IPS-11a (cell line): Measurements from ENCODE around the gene CDYL2.
"Not testable (repeated sequence)": the region's sequence is repeated elsewhere in the genome, so short reads cannot be mapped to it uniquely, and the experiment has no call there.

ENCODE experiments used
- H3K4me3 ChIP-seq: one replicate; pipeline ENCODE4 v1.5.1; 2013; ENCODE audit warnings: low read depth, low read length, control low read depth

The CDYL2 gene

DNA sequence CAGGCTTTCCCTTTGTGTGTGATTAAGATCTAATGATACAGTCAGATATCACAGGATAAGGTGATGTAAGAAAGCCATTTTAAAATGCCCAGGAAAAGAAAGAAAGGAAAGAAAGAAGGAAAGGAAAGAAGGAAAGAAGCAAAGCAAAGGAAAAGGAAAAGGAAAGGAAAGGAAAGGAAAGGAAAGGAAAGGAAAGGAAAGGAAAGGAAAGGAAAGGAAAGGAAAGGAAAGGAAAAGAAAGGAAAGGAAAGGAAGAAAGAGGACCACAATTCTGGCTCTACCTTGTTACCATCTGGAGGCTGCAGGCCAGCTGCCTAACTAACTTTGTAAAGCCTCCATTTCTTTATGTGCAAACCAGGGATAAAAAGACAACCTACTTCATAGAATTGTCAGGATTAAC is 132.0 kb downstream of the CDYL2 start:
- no peak overlapping the region for H3K4me3 ChIP-seq

DNA sequence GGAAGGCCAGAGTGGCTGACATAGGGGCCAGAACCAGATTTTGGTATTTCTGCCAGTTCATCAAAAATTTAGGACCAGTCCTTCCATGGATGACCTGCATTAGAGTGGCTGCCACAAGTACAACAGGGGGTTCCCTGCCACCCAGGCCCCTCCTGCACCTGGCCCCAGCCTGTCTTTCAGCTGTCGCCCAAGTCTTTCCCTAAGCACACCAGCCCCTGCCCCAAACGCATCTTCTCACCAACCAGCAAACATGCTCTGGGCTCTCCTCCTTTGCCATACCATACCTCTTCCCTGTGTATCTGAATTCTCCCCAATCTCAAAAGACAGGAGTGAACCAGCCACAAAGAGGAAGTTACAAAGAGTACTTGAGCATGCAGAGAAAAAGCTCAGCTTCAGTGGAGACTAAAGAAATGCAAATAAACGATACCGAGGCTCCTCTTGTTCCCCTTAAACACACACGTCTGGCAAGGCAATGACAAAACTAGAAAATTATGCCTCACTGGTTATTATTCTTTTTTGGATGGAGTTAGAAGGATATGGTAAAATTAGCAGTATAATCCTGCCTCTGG is 133.0 kb downstream of the CDYL2 start:
- H3K4me3 ChIP-seq: no peak overlapping the region

DNA sequence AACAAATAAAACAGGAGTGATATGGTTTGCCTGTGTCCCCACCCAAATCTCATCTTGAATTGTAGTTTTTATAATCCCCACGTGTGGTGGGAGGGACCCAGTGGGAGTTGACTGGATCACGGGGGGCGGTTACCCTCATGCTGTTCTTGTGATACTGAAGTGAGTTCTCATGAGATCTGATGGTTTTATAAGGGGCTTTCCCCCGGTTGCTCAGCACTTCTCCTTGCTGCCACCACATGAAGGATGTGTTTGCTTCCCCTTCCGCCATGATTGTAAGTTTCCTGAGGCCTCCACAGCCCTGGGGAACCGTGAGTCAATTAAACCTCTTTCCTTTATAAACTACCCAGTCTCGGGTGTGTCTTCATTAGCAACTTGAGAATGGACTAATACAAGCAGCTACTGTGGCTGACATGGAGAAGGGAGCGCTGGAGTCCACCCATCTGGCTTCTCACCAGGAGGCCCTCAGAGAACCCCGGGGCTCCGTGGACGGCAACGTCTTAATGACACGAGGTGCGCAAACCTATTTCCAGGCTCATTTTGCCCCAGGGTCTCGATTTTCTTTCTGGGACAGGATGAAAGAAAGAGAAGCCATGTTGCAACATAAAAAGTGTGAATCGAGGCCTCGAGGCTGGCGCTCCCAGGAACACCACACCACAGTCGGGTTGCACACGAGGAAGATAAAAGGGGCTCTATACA is 134.1 kb downstream of the CDYL2 start:
- no peak overlapping the region for H3K4me3 ChIP-seq

DNA sequence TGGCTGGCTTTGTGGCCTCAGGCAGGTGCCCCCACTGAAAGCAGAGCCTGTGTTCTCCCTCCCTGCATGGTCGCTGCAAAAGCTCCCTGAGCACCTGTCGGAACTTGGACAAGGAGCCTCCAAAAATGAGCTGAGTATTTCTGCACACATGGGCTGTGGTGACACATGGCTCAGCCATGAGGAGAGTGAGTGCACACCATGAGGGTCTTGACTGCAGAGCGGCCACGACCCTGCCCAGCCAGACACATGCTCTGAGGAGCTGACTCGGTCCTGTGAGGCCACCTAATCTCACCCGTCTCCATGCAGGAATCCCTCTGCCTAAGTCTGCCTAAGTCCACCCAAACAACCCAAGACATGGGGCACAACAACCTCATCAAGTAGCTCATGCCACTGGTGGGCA is 134.7 kb downstream of the CDYL2 start:
- H3K4me3 ChIP-seq: no peak overlapping the region

DNA sequence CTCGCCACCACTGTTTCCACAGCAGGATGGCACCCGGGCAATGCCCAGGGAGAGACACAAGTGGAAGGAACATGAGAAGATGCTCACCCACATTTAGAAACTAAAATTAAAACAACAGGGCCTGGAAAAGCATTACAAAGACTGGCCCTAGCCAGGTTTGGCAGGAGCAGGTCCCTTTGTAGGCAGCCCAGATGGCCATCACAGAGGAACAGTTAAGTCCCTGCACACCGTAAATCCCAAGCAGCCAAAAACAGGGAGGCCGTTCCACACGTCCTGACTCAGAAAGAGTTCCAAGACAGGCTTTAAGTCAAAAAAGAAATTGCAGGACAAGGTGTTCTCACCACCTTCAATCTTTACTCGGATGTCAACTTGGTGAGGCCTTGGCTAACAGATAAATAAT is 136.5 kb downstream of the CDYL2 start:
- H3K4me3 ChIP-seq: no peak overlapping the region

DNA sequence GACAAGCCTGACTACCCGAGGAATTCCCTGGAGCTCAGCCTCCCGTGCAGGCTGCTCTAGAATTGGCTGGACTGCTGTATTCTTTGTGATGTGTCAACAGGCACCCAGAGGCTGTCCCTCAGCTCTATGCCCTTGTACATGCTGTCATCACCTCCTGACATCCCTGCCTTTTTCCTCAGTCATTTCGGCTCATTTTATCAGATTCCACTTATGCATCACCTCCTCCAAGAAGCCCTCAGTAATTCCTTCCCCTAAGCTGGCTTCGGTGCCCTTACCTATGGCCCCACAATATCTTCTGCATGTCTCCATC is 137.2 kb downstream of the CDYL2 start:
- no peak overlapping the region for H3K4me3 ChIP-seq

DNA sequence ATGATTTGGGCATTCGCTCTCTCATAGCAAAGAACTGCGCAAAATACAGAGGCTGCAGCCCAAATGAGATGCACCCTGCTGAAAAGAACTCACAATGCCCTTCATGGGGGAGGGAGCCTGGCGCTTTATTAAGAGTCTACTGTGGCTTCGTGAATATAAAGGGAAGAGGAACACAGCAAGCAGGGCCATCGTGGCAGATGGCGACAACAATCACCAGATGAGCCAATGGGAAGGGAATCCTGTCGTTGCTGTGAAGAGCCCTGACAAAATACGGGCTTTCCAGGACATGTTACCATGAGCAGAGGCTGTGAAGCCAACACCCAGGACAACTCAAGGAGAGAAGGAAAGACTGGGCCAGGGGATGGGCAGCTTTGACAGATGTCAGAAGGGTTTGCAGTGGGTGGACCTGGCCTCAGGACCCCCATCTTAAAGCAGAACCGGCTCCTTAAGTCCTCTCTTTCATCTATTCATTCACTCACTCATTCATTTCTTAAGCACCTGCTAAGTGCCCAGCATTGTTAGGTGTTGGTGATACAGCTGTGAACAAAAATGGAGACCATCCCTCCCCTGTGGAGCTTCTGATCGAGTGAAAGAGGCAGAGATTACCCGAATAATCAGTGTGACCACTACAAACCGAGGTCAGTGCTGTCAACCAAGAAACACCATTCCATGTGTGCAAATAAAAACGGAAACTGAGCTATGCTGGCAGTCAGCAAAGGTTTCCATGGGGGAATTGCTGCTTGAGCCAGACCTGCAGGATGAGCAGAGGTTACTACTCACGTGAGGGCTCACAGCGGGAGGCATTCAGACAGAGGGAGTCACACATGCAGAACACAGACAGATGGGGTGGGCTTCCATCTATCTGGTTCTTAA is 137.8 kb downstream of the CDYL2 start:
- no peak overlapping the region for H3K4me3 ChIP-seq

DNA sequence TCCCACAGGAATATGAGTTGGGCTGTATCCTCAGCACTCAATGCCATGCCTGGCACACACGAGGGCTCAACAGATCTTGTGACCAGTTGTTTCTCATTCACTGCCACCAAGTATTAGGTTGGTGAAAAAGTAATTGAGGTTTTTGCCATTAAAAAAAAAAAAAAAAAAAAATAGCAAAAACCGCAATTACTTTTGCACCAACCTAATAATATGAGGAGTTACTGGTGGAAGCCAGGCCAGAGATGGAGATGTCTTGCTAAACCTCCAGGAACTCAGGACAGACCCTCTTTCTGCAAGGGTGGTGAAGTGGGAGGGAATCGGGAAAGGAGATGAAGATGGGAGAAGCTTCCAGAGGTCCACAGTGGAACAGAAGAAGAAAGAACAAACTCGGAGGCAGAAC is 139.0 kb downstream of the CDYL2 start:
- H3K4me3 ChIP-seq: no peak overlapping the region

DNA sequence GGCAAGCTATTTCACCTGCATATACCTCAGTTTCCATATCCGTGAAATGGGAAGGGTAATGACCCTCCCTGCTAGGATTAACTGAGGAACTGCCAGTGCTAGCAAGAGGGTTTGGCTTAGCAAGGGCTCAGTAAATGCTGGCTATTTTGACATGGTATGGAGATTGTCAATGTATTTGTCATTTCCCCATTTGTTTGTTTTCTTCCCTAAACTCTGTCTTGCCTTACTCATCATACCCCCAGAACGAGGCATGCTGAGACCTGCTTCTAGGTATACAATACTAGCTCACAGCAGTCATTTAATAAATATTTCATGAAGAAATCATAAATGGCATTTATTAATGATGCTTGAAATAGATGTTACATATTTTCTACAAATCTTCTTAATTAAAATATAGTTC is 139.6 kb downstream of the CDYL2 start:
- no peak overlapping the region for H3K4me3 ChIP-seq

DNA sequence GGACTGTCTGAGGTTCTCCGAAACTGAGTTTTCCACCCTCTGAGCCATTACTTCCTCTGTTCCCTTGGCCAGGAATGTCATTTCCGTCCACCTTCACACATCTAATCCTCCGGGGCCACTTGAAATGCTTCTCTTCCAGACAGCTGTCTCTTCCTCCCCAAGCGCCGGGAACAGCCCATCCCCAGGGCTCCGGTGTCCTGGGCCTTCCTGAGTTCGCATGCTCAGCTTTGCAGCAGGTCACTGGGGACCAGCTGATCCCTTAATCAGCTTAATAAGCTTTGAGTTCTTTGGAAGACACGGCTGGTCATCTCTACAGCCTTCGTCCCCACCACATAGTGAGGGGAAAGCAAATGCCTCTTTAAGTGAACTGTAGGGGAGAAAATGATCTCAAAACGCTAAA is 140.2 kb downstream of the CDYL2 start:
- no peak overlapping the region for H3K4me3 ChIP-seq

DNA sequence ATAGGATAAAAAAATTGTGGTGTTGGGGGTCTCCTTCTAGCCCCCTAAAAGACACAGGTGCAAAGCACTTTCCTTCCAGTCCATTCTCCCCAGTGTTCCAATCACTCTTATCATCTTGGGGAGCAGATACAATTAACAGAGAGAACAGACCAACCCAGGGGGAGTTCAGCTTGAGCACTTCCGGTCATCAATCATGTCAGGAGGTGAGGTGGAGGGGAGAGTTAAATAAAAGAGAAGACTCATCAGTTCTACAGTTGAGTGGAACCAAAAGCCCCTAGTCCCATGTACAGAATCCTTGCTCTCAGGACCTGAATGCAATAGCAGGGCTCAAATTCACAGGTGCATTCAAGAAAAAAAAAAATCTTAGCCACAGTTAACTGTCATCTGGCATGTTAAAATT is 141.3 kb downstream of the CDYL2 start:
- H3K4me3 ChIP-seq: no peak overlapping the region

DNA sequence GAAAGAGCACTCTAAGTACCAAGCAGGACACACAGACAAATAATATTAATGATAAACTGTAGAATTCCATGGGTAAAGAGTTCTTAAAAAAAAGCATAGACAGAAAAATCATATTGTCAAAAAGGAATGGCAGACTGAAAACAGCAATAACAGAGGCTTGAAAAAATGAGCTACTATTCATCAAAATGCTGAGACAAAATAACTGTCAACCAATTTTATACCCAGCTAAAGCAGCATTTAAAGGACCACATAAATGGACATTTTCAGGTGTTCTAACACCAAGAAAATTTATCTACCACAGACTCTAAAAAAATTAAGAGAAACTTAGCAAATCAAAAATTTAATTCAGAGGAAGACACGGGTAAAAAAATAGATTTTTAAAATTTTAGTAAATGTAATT is 144.5 kb downstream of the CDYL2 start:
- no peak overlapping the region for H3K4me3 ChIP-seq

DNA sequence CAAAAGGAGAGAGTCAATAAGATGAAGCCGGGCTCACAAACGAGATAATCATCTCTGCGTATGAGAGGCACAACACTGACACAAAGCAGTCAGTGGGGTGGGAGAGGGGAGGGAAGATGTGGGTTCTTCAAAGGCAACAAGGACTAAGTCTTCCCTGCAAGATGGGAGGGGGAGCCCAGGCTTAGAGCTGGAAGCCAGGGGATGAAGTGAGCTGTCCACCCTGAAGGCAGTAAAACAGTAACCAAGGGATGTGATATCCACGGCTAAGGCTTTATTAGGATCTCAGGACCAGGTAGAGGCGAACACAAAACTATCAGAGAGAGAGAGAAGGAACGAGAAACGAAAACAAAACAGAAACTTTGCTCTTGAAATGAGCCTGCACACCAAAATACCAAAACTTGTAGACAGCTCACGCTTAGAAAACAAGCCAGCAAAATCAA is 147.7 kb downstream of the CDYL2 start:
- no peak overlapping the region for H3K4me3 ChIP-seq

DNA sequence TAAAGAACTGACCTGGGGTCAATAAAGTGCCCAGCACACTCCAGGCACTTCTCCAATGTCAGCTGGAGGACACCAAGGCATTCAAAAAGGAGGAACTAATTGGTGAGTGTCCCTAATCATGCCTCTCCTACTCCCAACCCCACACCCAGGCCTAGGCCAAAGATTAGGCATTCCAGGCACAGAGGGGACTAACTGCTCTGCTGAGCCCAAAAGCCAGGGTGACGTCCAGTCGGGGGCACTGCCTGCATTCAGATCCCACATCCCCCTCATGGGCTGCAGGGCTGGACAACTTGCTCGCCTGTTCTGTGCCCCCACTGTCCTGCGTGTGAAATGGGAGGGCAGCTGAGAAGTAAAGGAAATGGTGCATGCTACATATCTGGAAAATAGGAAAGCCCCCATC is 148.2 kb downstream of the CDYL2 start:
- no peak overlapping the region for H3K4me3 ChIP-seq

DNA sequence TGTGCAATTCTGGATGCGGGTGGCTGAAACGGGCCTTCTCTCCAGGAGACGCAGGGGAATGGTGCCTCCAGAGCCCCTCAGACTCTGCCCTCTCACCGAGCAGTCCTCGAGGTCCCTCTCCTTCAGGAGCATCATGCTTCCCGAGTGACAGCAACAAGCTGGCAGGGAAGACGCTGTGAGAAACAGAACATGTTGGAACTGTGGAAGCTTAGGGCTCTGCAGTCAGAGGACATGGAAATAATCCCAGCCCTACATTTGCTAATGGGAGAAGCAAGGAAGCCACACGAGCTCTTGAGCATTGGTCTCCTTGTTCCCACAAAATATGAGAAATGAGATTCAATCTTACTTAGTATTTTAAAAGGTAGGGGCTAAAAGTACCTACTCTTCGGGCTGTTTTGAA is 148.6 kb downstream of the CDYL2 start:
- no peak overlapping the region for H3K4me3 ChIP-seq

DNA sequence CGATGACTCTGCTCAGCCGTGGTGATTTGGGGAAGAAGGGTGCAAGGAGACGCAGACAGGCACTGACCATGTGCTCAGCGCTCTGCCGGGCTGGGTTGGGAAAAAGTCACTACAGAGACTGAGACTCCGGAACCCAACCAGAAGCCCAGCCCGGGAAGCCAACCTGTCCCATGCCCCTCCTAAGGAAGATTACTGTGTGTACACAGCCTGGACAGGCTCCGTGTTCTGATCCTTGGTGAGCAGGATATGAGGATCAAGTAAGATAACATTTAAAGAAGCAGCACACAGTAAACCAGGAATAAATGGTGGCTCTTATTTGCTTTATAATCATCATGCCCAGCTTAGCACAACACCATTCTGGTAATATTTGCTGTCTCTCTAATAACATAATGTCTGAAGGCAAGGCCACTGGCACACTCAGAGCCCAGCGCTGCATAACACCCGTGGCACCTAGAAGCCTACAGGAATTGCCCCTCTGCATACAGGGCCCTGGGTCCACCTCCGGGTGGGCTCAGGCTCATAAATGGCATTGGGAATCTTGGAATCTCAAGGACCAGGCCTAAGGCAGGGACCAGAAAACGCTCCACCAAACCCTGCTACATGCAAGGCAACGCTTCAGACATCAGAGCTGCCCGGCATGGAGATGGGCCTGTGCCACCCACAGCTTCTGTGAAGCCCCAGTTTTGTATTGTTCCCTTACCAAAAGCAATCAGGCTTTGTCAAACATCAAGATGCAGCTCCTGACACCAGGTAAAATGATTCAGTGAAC is 150.1 kb downstream of the CDYL2 start:
- no peak overlapping the region for H3K4me3 ChIP-seq

DNA sequence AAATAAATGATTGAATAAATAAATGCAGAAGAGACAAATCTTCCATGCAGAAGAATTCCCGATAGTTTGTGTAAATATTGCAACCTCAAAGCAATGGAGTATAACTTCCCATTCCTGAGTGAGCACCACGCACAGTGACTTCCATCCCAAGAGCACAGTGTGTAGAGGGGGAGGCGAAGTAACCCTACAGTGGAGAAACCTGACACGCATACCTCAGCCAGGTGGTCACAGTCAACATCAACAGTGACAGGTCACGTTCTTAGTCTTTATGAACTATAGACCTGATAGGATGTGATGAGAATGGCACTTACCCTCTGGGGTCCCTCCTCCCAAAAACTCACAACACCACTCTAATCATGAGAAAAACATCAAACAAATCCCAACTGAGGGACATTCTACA is 152.0 kb downstream of the CDYL2 start:
- H3K4me3 ChIP-seq: no peak overlapping the region

DNA sequence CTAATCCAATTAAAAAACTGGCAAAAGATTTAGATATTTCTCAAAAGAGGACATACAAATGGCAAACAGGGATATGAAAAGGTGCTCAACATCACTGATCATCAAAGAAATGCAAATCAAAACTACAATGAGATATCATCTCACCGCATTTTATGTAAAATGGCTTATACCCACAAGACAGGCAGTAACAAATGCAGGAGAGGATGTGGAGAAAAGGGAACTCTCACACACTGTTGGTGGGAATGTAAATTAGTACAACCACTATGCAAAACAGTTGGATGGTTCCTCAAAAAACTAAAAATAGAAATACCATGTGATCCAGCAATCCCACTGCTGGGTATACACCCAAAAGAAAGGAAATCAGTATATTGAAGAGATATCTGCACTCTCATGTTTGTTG is 154.1 kb downstream of the CDYL2 start:
- H3K4me3 ChIP-seq: not testable (repeated sequence)

DNA sequence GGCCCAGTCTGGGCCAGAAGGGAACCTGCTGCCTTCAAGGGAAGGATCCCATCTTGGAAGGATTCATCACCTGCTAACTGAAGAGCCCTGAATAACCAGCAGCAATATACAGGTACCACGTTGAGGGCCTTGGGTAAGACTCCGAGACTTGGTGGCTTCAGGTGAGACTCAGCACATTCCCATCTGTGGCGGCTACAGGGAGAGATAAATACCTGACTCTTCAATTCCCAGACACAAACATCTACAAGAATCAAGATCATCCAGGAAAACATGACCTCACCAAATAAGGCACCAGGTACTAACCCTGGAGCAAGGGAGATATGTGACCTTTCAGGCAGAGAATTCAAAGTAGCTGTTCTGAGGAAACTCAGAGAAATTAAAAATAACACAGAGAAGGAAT is 164.1 kb downstream of the CDYL2 start:
- H3K4me3 ChIP-seq: no peak overlapping the region

DNA sequence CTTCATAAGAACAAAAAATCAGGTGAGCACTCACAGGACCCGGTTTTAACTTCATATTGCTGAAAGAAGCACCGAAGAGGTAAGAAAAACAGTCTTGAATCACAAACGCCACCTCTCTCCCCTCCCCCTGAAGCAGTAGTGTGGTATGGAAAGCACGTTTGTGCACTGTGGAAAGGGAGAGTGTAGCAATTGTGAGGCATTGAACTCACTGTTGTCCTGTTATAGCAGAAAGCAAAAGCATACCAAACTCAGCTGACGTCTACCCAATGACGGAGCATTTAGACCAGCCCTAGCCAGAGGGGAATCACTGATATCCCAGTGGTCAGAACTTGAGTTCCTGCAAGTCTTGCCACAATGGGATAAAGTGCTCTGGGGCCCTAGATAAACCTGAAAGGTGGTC is 164.8 kb downstream of the CDYL2 start:
- no peak overlapping the region for H3K4me3 ChIP-seq

DNA sequence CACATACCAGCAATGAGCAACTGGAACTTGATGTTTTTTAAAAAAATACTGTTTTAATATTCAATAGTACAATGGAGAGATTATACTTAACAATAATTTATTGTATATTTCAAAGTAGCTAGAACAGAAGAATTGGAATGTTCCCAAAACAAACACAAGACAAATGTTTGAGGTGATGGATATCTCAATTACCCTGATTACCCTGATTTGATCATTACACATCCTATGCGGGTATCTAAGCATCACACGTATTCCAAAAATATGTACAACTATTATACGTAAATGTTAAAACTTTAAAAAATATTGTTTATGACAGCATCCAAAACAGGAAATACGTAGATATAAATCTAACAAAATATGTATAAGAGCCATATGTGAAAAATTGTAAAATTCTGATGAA is 166.8 kb downstream of the CDYL2 start:
- H3K4me3 ChIP-seq: no peak overlapping the region

DNA sequence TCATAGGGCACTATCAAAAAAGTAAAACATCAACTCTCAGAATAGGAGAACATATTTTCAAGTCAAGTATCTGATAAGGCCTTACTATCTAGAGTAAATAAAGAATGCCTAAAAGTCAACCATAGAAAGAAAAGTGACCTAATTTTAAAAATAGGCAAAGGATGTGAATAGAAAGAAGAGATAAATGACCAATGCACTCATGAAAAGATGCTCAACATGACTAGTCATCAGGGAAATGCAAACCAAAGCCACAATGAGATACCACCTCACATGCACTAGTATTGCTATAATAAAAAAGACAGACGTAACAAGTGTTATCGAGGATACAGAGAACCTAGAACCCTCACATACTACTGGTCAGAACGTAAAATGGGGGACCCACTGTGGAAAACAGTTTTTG is 172.8 kb downstream of the CDYL2 start:
- no peak overlapping the region for H3K4me3 ChIP-seq
